A673 (cell line): ENCODE data around the gene PCDHA11. TPM values are rescaled to one million over a fixed set of nuclear protein-coding genes. Genes with fewer than 3 reads are reported as not detected.
"Not testable (repeated sequence)": the region's sequence is repeated elsewhere in the genome, so short reads cannot be mapped to it uniquely, and the experiment has no call there.

ENCODE experiments used
- BruUV-seq: library from RNA; stranded (reverse); fragments of 400-500 nt; replicated peaks from 2 replicates; lab custom pipeline; 2021; lab: Mats Ljungman, UMichigan
- CTCF ChIA-PET: fragments of 300-600 bp; sonication (Branson Sonifier 250); formaldehyde crosslinking; loops from one replicate; lab custom pipeline; 2022; ENCODE audit warnings: antibody characterized with exemption; lab: Charles Lee
- POLR2A ChIA-PET: fragments of 300-600 bp; sonication (Branson Sonifier 250); formaldehyde crosslinking; loops from one replicate; lab custom pipeline; 2022; ENCODE audit warnings: antibody characterized with exemption; ENCODE audit not compliant: low non-redundant PET; lab: Charles Lee
- DNase-seq: peaks from one replicate; pipeline ENCODE4 v3.0.0-alpha.2; 2015; ENCODE audit warnings: low spot score
- H3K27ac ChIP-seq: fragments of 200-600 bp; sonication (generic); 2 replicates; pipeline ENCODE4 v1.5.1; 2016; ENCODE audit warnings: mixed run types, low read depth, mild to moderate bottlenecking, mixed read lengths, antibody characterized with exemption, low read length; ENCODE audit not compliant: poor library complexity, severe bottlenecking
- H3K27me3 ChIP-seq: fragments of 200-600 bp; sonication (generic); replicated peaks from 2 replicates; pipeline ENCODE4 v1.6.1; 2017; ENCODE audit warnings: mixed run types, low read depth, mild to moderate bottlenecking, mixed read lengths, antibody characterized with exemption, low read length; ENCODE audit not compliant: insufficient read depth, poor library complexity
- H3K36me3 ChIP-seq: fragments of 200-600 bp; sonication (generic); 2 replicates; pipeline ENCODE4 v1.6.1; 2016; ENCODE audit warnings: mixed run types, mild to moderate bottlenecking, mixed read lengths, antibody characterized with exemption, low read length; ENCODE audit not compliant: insufficient read depth, poor library complexity, severe bottlenecking
- H3K4me1 ChIP-seq: fragments of 200-600 bp; sonication (generic); 2 replicates; pipeline ENCODE4 v1.6.1; 2017; ENCODE audit warnings: mixed run types, mild to moderate bottlenecking, mixed read lengths, antibody characterized with exemption, low read length; ENCODE audit not compliant: insufficient read depth, poor library complexity, severe bottlenecking
- H3K4me3 ChIP-seq: fragments of 200-600 bp; sonication (generic); 2 replicates; pipeline ENCODE4 v1.5.1; 2016; ENCODE audit warnings: low read depth, mixed run types, mild to moderate bottlenecking, mixed read lengths, low read length; ENCODE audit not compliant: poor library complexity, severe bottlenecking
- H3K9me3 ChIP-seq: fragments of 200-600 bp; sonication (generic); 2 replicates; pipeline ENCODE4 v1.6.1; 2016; ENCODE audit warnings: mixed run types, low read depth, mild to moderate bottlenecking, mixed read lengths, antibody characterized with exemption, low read length; ENCODE audit not compliant: poor library complexity, severe bottlenecking
- EZH2 ChIP-seq: fragments of 200-600 bp; sonication (generic); IDR thresholded peaks from 2 replicates; pipeline ENCODE4 v1.6.1; 2017; ENCODE audit warnings: borderline replicate concordance, low read depth, mild to moderate bottlenecking, mixed read lengths, antibody characterized with exemption, low read length; ENCODE audit not compliant: poor library complexity, severe bottlenecking
- intact Hi-C: fragments of 100-400 bp; cut with micrococcal nuclease; formaldehyde crosslinking; loops from one replicate; pipeline ENCODE4 v1.10.0; 2022; ENCODE audit not compliant: unreplicated experiment
- total RNA-seq: library from RNA; stranded (reverse); gene quantifications from 2 replicates; pipeline ENCODE4 v1.2.3, GENCODE V29; 2021
- TF ChIP-seq, protein P1 (sequence below): fragments of 300-800, 200-600 bp; sonication (generic); conservative IDR thresholded peaks from 2 replicates; pipeline ENCODE4 v1.5.1; 2017; ENCODE audit warnings: low read depth, mild to moderate bottlenecking, antibody characterized with exemption, low read length, moderate library complexity, mixed read lengths

PCDHA11 gene
- total RNA-seq, 1 experiment from 2014 or later: 15.5 TPM

DNA sequence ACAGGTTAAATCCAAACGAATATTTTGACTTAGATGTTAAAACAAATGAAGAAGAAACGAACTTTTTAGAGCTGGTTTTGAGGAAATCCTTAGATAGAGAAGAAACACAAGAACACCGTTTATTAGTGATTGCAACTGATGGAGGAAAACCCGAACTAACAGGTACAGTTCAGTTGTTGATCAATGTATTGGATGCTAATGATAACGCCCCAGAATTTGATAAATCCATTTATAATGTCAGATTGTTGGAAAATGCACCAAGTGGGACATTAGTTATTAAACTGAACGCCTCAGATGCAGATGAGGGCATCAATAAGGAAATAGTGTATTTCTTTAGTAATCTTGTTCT is 46.5 kb upstream of the PCDHA11 start:
- intact Hi-C loops: no loop called here
- no TSS peak for BruUV-seq
- no peaks in the 10 kb centered on the region for H3K27me3 ChIP-seq
- peak overlapping the region; percentile 55 for H3K4me3 ChIP-seq
- H3K36me3 ChIP-seq: no peaks in the 10 kb centered on the region
- ChIA-PET POLR2A (no interaction called here), CTCF (interaction anchor here (1.4 kb wide), 1 partner anchor 36 kb away, joined by 5 read pairs; the partner anchor contains the start of gene PCDHA1)
- no peak overlapping the region for H3K27ac ChIP-seq
- H3K4me1 ChIP-seq: no peaks in the 10 kb centered on the region
- DNase-seq: no peak
- TF ChIP-seq, protein P1, sequence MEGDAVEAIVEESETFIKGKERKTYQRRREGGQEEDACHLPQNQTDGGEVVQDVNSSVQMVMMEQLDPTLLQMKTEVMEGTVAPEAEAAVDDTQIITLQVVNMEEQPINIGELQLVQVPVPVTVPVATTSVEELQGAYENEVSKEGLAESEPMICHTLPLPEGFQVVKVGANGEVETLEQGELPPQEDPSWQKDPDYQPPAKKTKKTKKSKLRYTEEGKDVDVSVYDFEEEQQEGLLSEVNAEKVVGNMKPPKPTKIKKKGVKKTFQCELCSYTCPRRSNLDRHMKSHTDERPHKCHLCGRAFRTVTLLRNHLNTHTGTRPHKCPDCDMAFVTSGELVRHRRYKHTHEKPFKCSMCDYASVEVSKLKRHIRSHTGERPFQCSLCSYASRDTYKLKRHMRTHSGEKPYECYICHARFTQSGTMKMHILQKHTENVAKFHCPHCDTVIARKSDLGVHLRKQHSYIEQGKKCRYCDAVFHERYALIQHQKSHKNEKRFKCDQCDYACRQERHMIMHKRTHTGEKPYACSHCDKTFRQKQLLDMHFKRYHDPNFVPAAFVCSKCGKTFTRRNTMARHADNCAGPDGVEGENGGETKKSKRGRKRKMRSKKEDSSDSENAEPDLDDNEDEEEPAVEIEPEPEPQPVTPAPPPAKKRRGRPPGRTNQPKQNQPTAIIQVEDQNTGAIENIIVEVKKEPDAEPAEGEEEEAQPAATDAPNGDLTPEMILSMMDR: no peak
- TF ChIP-seq EZH2: no peak
- H3K9me3 ChIP-seq: peaks cover 3% of the 10 kb centered on the region

DNA sequence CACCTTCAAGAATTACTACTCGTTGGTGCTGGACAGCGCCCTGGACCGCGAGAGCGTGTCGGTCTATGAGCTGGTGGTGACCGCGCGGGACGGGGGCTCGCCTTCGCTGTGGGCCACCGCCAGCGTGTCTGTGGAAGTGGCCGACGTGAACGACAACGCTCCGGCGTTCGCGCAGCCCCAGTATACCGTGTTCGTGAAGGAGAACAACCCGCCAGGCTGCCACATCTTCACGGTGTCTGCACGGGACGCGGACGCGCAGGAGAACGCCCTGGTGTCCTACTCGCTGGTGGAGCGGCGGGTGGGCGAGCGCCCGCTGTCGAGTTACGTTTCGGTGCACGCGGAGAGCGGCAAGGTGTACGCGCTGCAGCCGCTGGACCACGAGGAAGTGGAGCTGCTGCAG is 45.8 kb upstream of the PCDHA11 start:
- DNase-seq, CTCF ChIA-PET, H3K4me1 ChIP-seq, H3K27me3 ChIP-seq, POLR2A ChIA-PET, H3K27ac ChIP-seq, intact Hi-C loops, H3K36me3 ChIP-seq, H3K4me3 ChIP-seq, H3K9me3 ChIP-seq, BruUV-seq: not testable (repeated sequence)

DNA sequence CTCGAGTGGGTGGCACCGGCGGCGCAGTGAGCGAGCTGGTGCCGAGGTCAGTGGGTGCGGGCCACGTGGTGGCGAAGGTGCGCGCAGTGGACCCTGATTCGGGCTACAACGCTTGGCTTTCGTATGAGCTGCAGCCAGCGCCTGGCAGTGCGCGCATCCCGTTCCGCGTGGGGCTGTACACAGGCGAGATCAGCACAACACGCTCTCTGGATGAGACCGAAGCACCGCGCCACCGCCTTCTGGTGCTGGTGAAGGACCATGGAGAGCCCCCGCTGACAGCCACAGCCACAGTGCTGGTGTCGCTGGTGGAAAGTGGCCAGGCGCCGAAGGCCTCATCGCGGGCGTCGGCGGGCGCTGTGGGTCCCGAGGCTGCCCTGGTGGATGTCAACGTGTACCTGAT is 45.3 kb upstream of the PCDHA11 start:
- Histone ChIP-seq H3K9me3 (peaks cover 3% of the 10 kb centered on the region), H3K4me1 (no peaks in the 10 kb centered on the region), H3K27ac (no peak overlapping the region), H3K36me3 (no peaks in the 10 kb centered on the region), H3K27me3 (no peaks in the 10 kb centered on the region), H3K4me3 (no peak overlapping the region)
- DNase-seq: no peak
- intact Hi-C loops: no loop called here
- BruUV-seq: no TSS peak
- CTCF ChIA-PET: no interaction called here
- POLR2A ChIA-PET: no interaction called here
- no peak for TF ChIP-seq EZH2
- TF ChIP-seq, protein P1: no peak

DNA sequence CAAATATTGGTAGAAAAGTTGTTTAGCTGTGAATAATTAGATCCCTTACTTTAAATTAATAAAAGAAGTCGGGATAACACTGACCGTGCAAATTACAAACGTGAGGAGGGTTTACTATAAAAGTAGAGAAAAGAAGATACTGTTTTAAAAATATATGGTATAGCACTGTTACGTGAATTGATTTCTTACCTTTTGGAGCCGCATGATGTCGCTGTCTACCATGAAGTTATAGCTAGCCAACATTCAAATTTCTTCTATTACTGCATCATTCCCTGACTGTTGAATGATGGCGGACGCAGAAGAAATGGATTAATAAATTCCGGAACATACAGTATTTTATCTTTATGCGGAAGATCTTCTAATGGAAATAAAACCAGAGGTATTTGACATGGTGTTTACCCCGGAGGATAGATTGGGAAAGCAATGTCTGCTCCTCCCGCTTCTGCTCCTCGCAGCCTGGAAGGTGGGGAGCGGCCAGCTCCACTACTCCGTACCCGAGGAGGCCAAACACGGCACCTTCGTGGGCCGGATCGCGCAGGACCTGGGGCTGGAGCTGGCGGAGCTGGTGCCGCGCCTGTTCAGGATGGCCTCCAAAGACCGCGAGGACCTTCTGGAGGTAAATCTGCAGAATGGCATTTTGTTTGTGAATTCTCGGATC is 40.9 kb upstream of the PCDHA11 start, which contains the start of gene PCDHA6:
PCDHA6 (plus strand) TSS at position 257 of the 658 bp plus-strand sequence; CDS start at position 389, 132 bp downstream.
- ChIA-PET CTCF (interaction anchor here (0.6 to 1.6 kb wide), 8 partner anchors 14 to 224 kb away, joined by 3 to 7 read pairs (median 4); partner anchors contain the start of genes PCDHA1 and PCDHA13), POLR2A (no interaction called here)
- Histone ChIP-seq H3K27ac (peak within 1 kb of the TSS; percentile 69), H3K9me3 (peaks cover 6% of the 10 kb centered on the region), H3K4me1 (no peaks in the 10 kb centered on the region), H3K36me3 (no peaks in the 10 kb centered on the region), H3K27me3 (no peaks in the 10 kb centered on the region), H3K4me3 (peak within 1 kb of the TSS; percentile 58)
- intact Hi-C loops: loop anchor here (5.0 kb wide), 1 partner anchor 214 kb away; no protein-coding TSS in a partner anchor
- BruUV-seq: TSS peak; percentile 69
- TF ChIP-seq EZH2: no peak
- TF ChIP-seq, protein P1: peak; percentile 70
- DNase-seq: peak; percentile 70
